ENCODE data around the gene GDPD5.

- TF ChIP-seq CTCF (IDR thresholded peaks at IDR 0.05) (no peak), POLR2A (IDR thresholded peaks at IDR 0.05) (no peak)
Observed at GRCh38 chr11:75556275-75556674, 30.5 kb upstream of the GDPD5 start.

Measured in uterus (tissue), 2 donors.